ENCODE results near the gene TMEM250. TPM values are rescaled to one million over a fixed set of nuclear protein-coding genes. Genes with fewer than 3 reads are reported as not detected.

TMEM250 gene
- polyA plus RNA-seq, 1 of the 3 experiments (the other 2 are of a cell fraction) = 25.9 TPM

DNA sequence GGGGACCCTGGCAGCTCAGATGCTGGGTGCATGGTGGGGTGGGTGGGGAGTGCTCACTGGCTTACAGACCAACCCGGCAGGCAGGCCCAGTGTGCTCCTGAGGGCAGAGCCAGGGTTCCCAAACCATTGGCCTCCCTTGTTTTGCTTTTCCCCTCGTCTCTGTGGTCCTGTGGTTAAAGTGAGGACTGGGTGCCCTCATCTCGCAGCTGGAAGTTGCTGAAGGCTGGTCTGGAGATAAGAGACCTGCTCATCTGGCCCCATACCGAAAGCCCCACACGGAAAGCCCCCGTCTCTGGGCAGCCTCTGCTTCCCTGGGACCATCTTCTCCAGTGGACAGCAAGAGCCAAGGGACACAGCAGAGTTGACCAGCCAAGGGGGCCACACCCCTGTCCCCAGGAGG lies 13.8 kb downstream of the TMEM250 start (continued):
- TF ChIP-seq RXRA (IDR thresholded peaks at IDR 0.05; ENCODE audit: borderline replicate concordance, low read depth) = no peak
- TF ChIP-seq, protein P1, sequence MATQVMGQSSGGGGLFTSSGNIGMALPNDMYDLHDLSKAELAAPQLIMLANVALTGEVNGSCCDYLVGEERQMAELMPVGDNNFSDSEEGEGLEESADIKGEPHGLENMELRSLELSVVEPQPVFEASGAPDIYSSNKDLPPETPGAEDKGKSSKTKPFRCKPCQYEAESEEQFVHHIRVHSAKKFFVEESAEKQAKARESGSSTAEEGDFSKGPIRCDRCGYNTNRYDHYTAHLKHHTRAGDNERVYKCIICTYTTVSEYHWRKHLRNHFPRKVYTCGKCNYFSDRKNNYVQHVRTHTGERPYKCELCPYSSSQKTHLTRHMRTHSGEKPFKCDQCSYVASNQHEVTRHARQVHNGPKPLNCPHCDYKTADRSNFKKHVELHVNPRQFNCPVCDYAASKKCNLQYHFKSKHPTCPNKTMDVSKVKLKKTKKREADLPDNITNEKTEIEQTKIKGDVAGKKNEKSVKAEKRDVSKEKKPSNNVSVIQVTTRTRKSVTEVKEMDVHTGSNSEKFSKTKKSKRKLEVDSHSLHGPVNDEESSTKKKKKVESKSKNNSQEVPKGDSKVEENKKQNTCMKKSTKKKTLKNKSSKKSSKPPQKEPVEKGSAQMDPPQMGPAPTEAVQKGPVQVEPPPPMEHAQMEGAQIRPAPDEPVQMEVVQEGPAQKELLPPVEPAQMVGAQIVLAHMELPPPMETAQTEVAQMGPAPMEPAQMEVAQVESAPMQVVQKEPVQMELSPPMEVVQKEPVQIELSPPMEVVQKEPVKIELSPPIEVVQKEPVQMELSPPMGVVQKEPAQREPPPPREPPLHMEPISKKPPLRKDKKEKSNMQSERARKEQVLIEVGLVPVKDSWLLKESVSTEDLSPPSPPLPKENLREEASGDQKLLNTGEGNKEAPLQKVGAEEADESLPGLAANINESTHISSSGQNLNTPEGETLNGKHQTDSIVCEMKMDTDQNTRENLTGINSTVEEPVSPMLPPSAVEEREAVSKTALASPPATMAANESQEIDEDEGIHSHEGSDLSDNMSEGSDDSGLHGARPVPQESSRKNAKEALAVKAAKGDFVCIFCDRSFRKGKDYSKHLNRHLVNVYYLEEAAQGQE (IDR thresholded peaks at IDR 0.05; ENCODE audit: low read depth, low read length) = no peak

DNA sequence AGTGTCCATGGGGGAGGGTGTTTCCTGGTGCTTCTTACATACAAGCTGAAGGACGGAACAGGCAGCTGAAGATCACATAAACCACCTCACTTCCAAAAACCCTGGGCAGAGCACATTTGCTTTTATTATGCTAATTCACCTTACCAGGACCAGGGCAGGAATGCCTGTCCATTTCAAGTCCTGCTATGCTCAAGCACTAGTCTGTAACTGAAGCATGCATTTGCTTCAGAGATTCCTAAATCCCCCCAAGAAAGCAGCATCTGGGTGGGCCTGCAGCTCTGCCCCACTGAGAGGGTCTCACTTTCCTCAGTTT lies 14.2 kb downstream of the TMEM250 start:
- Histone ChIP-seq H3K9ac (no peak overlapping the region), H3K27me3 (ENCODE audit: insufficient read depth) (no peaks in the 10 kb centered on the region), H3F3A (replicated peaks; ENCODE audit: insufficient read depth) (peaks cover 6% of the 10 kb centered on the region), H3K9me3 (no peaks in the 10 kb centered on the region), H3K79me2 (ENCODE audit: insufficient read depth) (no peaks in the 10 kb centered on the region), H3K4me3 (ENCODE audit: low read depth in 2 of 2, low read length in 1 of 2) (no peak overlapping the region), H2AFZ (ENCODE audit: low read depth) (no peak overlapping the region), H3K4me2 (no peak overlapping the region), H3K9me2 (no peaks in the 10 kb centered on the region), H3K4me1 (ENCODE audit: control insufficient read depth in 1 of 2, insufficient read depth in 2 of 2, low read depth in 1 of 2, low read length in 1 of 2) (peaks cover 26 to 35% of the 10 kb centered on the region in 2 experiments; a peak in 3 of 4 replicates), H3K27ac (ENCODE audit: low read depth in 2 of 2, low read length in 1 of 2) (no peak overlapping the region), H4K20me1 (ENCODE audit: insufficient read depth) (no peaks in the 10 kb centered on the region), H3K36me3 (replicated peaks in 1 of 2; ENCODE audit: control insufficient read depth in 1 of 2, insufficient read depth in 2 of 2, low read length in 1 of 2) (no peaks in the 10 kb centered on the region)
- 75% methylated on average over 1 of the region's 1 CpG for WGBS (ENCODE audit: low lambda C conversion rate)
- CTCF ChIA-PET = interaction anchor here (0.9 to 2.6 kb wide), 4 partner anchors 9 to 137 kb away, joined by 3 to 12 read pairs (median 6); partner anchors contain the start of gene NACC2
- TF ChIP-seq, protein P2, sequence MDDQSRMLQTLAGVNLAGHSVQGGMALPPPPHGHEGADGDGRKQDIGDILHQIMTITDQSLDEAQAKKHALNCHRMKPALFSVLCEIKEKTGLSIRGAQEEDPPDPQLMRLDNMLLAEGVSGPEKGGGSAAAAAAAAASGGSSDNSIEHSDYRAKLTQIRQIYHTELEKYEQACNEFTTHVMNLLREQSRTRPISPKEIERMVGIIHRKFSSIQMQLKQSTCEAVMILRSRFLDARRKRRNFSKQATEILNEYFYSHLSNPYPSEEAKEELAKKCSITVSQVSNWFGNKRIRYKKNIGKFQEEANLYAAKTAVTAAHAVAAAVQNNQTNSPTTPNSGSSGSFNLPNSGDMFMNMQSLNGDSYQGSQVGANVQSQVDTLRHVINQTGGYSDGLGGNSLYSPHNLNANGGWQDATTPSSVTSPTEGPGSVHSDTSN (IDR thresholded peaks at IDR 0.05) = no peak
- TF ChIP-seq FOSL2 (IDR thresholded peaks at IDR 0.05; ENCODE audit: borderline replicate concordance, low read depth) = no peak
- TF ChIP-seq, protein P3, sequence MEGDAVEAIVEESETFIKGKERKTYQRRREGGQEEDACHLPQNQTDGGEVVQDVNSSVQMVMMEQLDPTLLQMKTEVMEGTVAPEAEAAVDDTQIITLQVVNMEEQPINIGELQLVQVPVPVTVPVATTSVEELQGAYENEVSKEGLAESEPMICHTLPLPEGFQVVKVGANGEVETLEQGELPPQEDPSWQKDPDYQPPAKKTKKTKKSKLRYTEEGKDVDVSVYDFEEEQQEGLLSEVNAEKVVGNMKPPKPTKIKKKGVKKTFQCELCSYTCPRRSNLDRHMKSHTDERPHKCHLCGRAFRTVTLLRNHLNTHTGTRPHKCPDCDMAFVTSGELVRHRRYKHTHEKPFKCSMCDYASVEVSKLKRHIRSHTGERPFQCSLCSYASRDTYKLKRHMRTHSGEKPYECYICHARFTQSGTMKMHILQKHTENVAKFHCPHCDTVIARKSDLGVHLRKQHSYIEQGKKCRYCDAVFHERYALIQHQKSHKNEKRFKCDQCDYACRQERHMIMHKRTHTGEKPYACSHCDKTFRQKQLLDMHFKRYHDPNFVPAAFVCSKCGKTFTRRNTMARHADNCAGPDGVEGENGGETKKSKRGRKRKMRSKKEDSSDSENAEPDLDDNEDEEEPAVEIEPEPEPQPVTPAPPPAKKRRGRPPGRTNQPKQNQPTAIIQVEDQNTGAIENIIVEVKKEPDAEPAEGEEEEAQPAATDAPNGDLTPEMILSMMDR (IDR thresholded peaks at IDR 0.05) = no peak
- no peak for TF ChIP-seq CHD2 (IDR thresholded peaks at IDR 0.05; ENCODE audit: low read length, partially characterized antibody)
- no peak for TF ChIP-seq NFIC (IDR thresholded peaks at IDR 0.05; ENCODE audit: borderline replicate concordance)
- no peak for TF ChIP-seq RXRA (IDR thresholded peaks at IDR 0.05; ENCODE audit: borderline replicate concordance, low read depth)
- no peak for TF ChIP-seq RFX5 (IDR thresholded peaks at IDR 0.05; ENCODE audit: low read length)
- TF ChIP-seq, protein P4, sequence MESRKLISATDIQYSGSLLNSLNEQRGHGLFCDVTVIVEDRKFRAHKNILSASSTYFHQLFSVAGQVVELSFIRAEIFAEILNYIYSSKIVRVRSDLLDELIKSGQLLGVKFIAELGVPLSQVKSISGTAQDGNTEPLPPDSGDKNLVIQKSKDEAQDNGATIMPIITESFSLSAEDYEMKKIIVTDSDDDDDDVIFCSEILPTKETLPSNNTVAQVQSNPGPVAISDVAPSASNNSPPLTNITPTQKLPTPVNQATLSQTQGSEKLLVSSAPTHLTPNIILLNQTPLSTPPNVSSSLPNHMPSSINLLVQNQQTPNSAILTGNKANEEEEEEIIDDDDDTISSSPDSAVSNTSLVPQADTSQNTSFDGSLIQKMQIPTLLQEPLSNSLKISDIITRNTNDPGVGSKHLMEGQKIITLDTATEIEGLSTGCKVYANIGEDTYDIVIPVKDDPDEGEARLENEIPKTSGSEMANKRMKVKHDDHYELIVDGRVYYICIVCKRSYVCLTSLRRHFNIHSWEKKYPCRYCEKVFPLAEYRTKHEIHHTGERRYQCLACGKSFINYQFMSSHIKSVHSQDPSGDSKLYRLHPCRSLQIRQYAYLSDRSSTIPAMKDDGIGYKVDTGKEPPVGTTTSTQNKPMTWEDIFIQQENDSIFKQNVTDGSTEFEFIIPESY (IDR thresholded peaks at IDR 0.05; ENCODE audit: borderline replicate concordance, low read depth) = no peak
- no peak for TF ChIP-seq MEF2A (IDR thresholded peaks at IDR 0.05; ENCODE audit: borderline replicate concordance, low read depth)
- no peak for TF ChIP-seq ELF1 (IDR thresholded peaks at IDR 0.05)
- no peak for TF ChIP-seq RCOR1 (IDR thresholded peaks at IDR 0.05; ENCODE audit: low read length)
- TF ChIP-seq RAD21 (IDR thresholded peaks at IDR 0.05; ENCODE audit: low read length) = no peak
- no peak for TF ChIP-seq TEAD4 (IDR thresholded peaks at IDR 0.05; ENCODE audit: borderline replicate concordance, insufficient read depth)
- no peak for TF ChIP-seq JUND (IDR thresholded peaks at IDR 0.05)
- POLR2A ChIA-PET = interaction anchor here (1.0 kb wide), 1 partner anchor 9 kb away, joined by 3 read pairs; the partner anchor contains the start of gene NACC2
- no peak for DNase-seq

Measured in SK-N-SH (cell line).